HCT116 (cell line): ENCODE data around the gene SGMS1. TPM values are rescaled to one million over a fixed set of nuclear protein-coding genes. Genes with fewer than 3 reads are reported as not detected.

Experiments used
- ATAC-seq: fragments of 200-7000 bp; cut with Tn5 transposase; 2 replicates; pipeline ENCODE4 v1.9.1; 2020; ENCODE audit warnings: mild to moderate bottlenecking, moderate library complexity
- BruUV-seq: library from RNA; stranded (reverse); fragments of 400-500 nt; replicated peaks from 2 replicates; lab custom pipeline; 2021; lab: Mats Ljungman, UMichigan
- CTCF ChIA-PET: fragments of 300-600 bp; sonication (Branson Sonifier 250); formaldehyde crosslinking; loops from one replicate; lab custom pipeline; 2021; ENCODE audit warnings: antibody characterized with exemption; lab: Charles Lee
- POLR2A ChIA-PET: fragments of 300-600, 350-600 bp; sonication (Branson Sonifier 250); formaldehyde crosslinking; loops from one replicate; lab custom pipeline; 2021; ENCODE audit warnings: antibody characterized with exemption; lab: Charles Lee
- RAD21 ChIA-PET, 2 experiments: fragments of 300-600 bp; sonication (Branson Sonifier 250); formaldehyde crosslinking; loops; one replicate each; lab custom pipeline; 2023; ENCODE audit warnings: low total read pairs in 2 of 2; ENCODE audit not compliant: uncharacterized antibody in 2 of 2, unreplicated experiment in 2 of 2, low non-redundant PET in 1 of 2; lab: Charles Lee
- DNase-seq: peaks from one replicate; pipeline ENCODE4 v3.0.0-alpha.2; 2010; ENCODE audit warnings: low read depth, low spot score
- H2AFZ ChIP-seq: fragments of 200-600 bp; shearing (Covaris generic), sonication (generic); 2 replicates; pipeline ENCODE4 v1.6.1; 2017; ENCODE audit warnings: low read depth, mixed run types, mixed read lengths, antibody characterized with exemption, low read length; ENCODE audit not compliant: poor library complexity, severe bottlenecking
- H3K27ac ChIP-seq: 2 replicates; pipeline ENCODE4 v1.5.1; 2012; ENCODE audit warnings: low read depth, low read length
- H3K27me3 ChIP-seq: fragments of 200-600 bp; sonication (generic); 2 replicates; pipeline ENCODE4 v1.6.1; 2016; ENCODE audit warnings: mixed run types, low read length, mixed read lengths; ENCODE audit not compliant: insufficient read depth
- H3K36me3 ChIP-seq, 2 experiments: fragments of 200-500 bp in 1 of 2; fragments of 200-600 bp in 1 of 2; sonication (Bioruptor generic) in 1 of 2; sonication (generic) in 1 of 2; 2 replicates each; pipeline versions ENCODE4 v1.5.1 to v1.6.1; 2014 to 2016; ENCODE audit warnings: low read length in 2 of 2, inconsistent platforms in 1 of 2, mixed read lengths in 1 of 2, mixed run types in 1 of 2; ENCODE audit not compliant: insufficient read depth in 2 of 2, control insufficient read depth in 1 of 2
- H3K4me1 ChIP-seq, 2 experiments: fragments of 200-600 bp in 1 of 2; sonication (generic) in 1 of 2; 2 replicates each; pipeline versions ENCODE4 v1.5.1 to v1.6.1; 2012 to 2017; ENCODE audit warnings: low read length in 2 of 2, inconsistent platforms in 1 of 2, mild to moderate bottlenecking in 1 of 2, mixed read lengths in 1 of 2, mixed run types in 1 of 2, moderate library complexity in 1 of 2; ENCODE audit not compliant: insufficient read depth in 2 of 2, control insufficient read depth in 1 of 2
- H3K4me2 ChIP-seq: fragments of 200-600 bp; sonication (generic); 2 replicates; pipeline ENCODE4 v1.6.1; 2017; ENCODE audit warnings: mixed run types, low read length, mixed read lengths
- H3K4me3 ChIP-seq, 2 experiments: fragments of 200-600 bp in 1 of 2; sonication (generic) in 1 of 2; replicated peaks in 1 of 2; 2 replicates each; pipeline ENCODE4 v1.5.1; 2011 to 2016; ENCODE audit warnings: low read length in 2 of 2, control low read depth in 1 of 2, low read depth in 1 of 2, mild to moderate bottlenecking in 1 of 2, mixed read lengths in 1 of 2, mixed run types in 1 of 2
- H3K79me2 ChIP-seq: fragments of 200-600 bp; sonication (generic); 2 replicates; pipeline ENCODE4 v1.6.1; 2017; ENCODE audit warnings: mild to moderate bottlenecking, mixed run types, low read length, moderate library complexity, mixed read lengths; ENCODE audit not compliant: insufficient read depth
- H3K9ac ChIP-seq: fragments of 200-600 bp; sonication (generic); 2 replicates; pipeline ENCODE4 v1.6.1; 2016; ENCODE audit warnings: low read length, mixed read lengths
- H3K9me2 ChIP-seq: fragments of 200-600 bp; sonication (generic), shearing (Covaris generic); 2 replicates; pipeline ENCODE4 v1.6.1; 2017; ENCODE audit warnings: mixed run types, mild to moderate bottlenecking, moderate library complexity; ENCODE audit not compliant: insufficient read depth
- H3K9me3 ChIP-seq, 2 experiments: fragments of 200-500 bp in 1 of 2; fragments of 200-600 bp in 1 of 2; sonication (Bioruptor generic) in 1 of 2; sonication (generic) in 1 of 2; 2 replicates each; pipeline ENCODE4 v1.6.1; 2014 to 2017; ENCODE audit warnings: low read length in 2 of 2, mixed read lengths in 2 of 2, inconsistent platforms in 1 of 2, low read depth in 1 of 2, mild to moderate bottlenecking in 1 of 2, mixed run types in 1 of 2, moderate library complexity in 1 of 2; ENCODE audit not compliant: control insufficient read depth in 1 of 2, insufficient read depth in 1 of 2
- H4K20me1 ChIP-seq: fragments of 200-600 bp; sonication (generic), shearing (Covaris generic); 2 replicates; pipeline ENCODE4 v1.6.1; 2017; ENCODE audit warnings: mixed run types, mild to moderate bottlenecking, moderate library complexity; ENCODE audit not compliant: insufficient read depth
- CEBPB ChIP-seq: IDR thresholded peaks from 2 replicates; pipeline ENCODE4 v1.6.1; 2012; ENCODE audit warnings: low read depth
- EGR1 ChIP-seq: IDR thresholded peaks from 2 replicates; pipeline ENCODE4 v1.6.1; 2012; ENCODE audit warnings: low read depth
- JUND ChIP-seq: IDR thresholded peaks from 2 replicates; pipeline ENCODE4 v1.6.1; 2012
- POLR2A ChIP-seq: IDR thresholded peaks from 2 replicates; pipeline ENCODE4 v1.7.0; 2011; ENCODE audit warnings: borderline replicate concordance; ENCODE audit not compliant: insufficient read depth, insufficient read length; ENCODE audit errors: extremely low read depth
- POLR2AphosphoS5 ChIP-seq: IDR thresholded peaks from 2 replicates; pipeline ENCODE4 v1.6.1; 2011; ENCODE audit warnings: mild to moderate bottlenecking, low read depth, low read length, moderate library complexity
- RAD21 ChIP-seq: IDR thresholded peaks from 2 replicates; pipeline ENCODE4 v1.6.1; 2012; ENCODE audit warnings: low read depth, mild to moderate bottlenecking
- SP1 ChIP-seq: IDR thresholded peaks from 2 replicates; pipeline ENCODE4 v1.6.1; 2012; ENCODE audit warnings: low read depth
- SRF ChIP-seq: IDR thresholded peaks from 2 replicates; pipeline ENCODE4 v1.6.1; 2012; ENCODE audit warnings: low read depth
- ZFX ChIP-seq: fragments of 450-650 bp; IDR thresholded peaks from 2 replicates; pipeline ENCODE4 v1.6.1; 2017
- intact Hi-C: fragments of 100-400 bp; cut with micrococcal nuclease; formaldehyde crosslinking; loops from 2 replicates; pipeline ENCODE4 v1.10.0; 2022
- total RNA-seq: library from RNA; stranded (reverse); gene quantifications from one replicate; pipeline ENCODE4 v1.2.1, GENCODE V29; 2021; ENCODE audit not compliant: unreplicated experiment
- TF ChIP-seq, protein P1 (sequence below): IDR thresholded peaks from 2 replicates; pipeline ENCODE4 v1.6.1; 2012
- TF ChIP-seq, protein P2 (sequence below): IDR thresholded peaks from 2 replicates; pipeline ENCODE4 v1.6.1; 2012

Gene SGMS1
- total RNA-seq, 1 experiment from 2014 or later, result 29.1 TPM

DNA sequence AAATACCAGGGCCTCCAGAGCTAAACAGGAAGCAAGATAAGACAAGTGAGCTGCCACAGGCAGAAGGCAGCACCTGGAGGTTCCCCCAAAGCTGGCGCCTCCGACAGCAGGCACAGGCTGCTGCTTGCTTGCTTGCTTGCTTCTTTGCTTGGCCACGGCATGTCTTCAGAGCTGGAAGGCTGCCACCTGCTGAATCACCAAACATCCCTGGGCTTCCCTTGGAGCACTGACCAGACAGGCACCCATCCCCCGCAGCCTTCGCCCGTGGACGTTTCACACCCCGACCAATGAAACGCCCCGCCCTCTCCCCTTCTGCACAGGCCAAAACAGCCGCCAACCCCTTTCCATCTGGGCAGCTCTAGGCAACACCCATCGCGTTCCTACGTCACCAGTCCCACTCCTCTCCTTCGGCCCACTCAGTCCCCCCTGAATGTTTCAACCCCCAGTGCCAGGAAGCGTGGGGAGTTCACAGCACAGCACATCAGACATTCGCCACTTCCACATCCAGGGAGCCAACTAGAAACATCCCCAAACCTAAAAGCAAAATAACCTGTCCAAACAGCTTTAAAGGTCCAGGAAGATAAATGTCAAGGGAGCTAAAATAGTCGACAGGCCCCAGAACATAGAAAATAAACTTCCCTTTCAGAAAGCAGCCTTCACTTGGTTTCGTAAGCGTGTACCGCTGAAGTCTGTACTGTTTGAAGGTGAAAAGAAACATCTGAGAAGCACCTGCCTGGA is 1.6 kb downstream of the SGMS1 start:
- H4K20me1 ChIP-seq, result no peaks in the 10 kb centered on the region
- ChIA-PET RAD21 (no interaction called here), CTCF (no interaction called here), POLR2A (interaction anchor here (1.1 kb wide), 1 partner anchor 36 kb away, joined by 3 read pairs; no protein-coding TSS in a partner anchor)
- TF ChIP-seq RAD21, result peak; percentile 46
- no peak for TF ChIP-seq SRF
- TF ChIP-seq POLR2AphosphoS5, result peak; percentile 30; the same call in 1 of the 2 replicates
- TF ChIP-seq SP1, result peak; percentile 52; the same call in 1 of the 2 replicates
- TF ChIP-seq EGR1, result no peak; the same call in 1 of the 2 replicates
- TF ChIP-seq CEBPB, result no peak
- TF ChIP-seq, protein P1, sequence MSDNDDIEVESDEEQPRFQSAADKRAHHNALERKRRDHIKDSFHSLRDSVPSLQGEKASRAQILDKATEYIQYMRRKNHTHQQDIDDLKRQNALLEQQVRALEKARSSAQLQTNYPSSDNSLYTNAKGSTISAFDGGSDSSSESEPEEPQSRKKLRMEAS, result peak; percentile 70
- TF ChIP-seq JUND, result peak; percentile 34; the same call in 1 of the 2 replicates
- peak overlapping the region; percentile 82 for H3K9ac ChIP-seq
- peaks cover 41% of the 10 kb centered on the region for H3K79me2 ChIP-seq
- peaks cover 16 to 27% of the 10 kb centered on the region in 2 experiments for H3K4me1 ChIP-seq
- BruUV-seq, result TSS peak; percentile 25
- H3K27ac ChIP-seq, result peak overlapping the region; percentile 96
- H3K36me3 ChIP-seq, result no peaks in the 10 kb centered on the region
- intact Hi-C loops, result loop anchor here (2.0 to 5.0 kb wide), 2 partner anchors 205 to 253 kb away; no protein-coding TSS in a partner anchor
- no peaks in the 10 kb centered on the region for H3K9me2 ChIP-seq
- peak; percentile 75 for DNase-seq
- peak overlapping the region; percentile 64 to 85 for H3K4me3 ChIP-seq
- no peaks in the 10 kb centered on the region for H3K27me3 ChIP-seq
- peak; percentile 32 for ATAC-seq
- H2AFZ ChIP-seq, result no peak overlapping the region
- H3K9me3 ChIP-seq, result no peaks in the 10 kb centered on the region
- peak overlapping the region; percentile 84 for H3K4me2 ChIP-seq

DNA sequence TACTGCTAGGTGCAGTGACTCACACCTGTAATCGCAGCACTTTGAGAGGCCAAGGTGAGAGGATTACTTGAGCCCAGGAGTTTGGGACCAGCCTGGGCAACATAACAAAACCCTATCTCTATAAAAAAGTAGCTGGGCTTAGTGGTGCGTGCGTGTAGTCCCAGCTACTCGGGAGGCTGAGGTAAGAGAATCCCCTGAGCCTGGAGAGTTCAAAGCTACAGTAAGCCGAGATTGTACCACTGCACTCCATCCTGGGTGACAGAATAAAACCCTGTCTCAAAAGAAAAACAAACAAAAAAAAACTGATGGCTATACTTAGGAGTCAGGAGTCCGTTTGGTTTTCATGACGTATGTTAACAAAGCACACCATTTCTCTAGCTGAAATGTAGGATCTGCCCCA is 2.9 kb downstream of the SGMS1 start:
- peaks cover 11 to 25% of the 10 kb centered on the region in 2 experiments for H3K4me1 ChIP-seq
- no peak overlapping the region for H3K4me2 ChIP-seq
- H3K9me3 ChIP-seq, result no peaks in the 10 kb centered on the region
- no peaks in the 10 kb centered on the region for H3K36me3 ChIP-seq
- H3K27ac ChIP-seq, result no peak overlapping the region
- peaks cover 51% of the 10 kb centered on the region for H3K79me2 ChIP-seq
- TF ChIP-seq CEBPB (no peak), SRF (no peak), JUND (no peak), POLR2A (no peak), ZFX (no peak)
- TF ChIP-seq, protein P2, sequence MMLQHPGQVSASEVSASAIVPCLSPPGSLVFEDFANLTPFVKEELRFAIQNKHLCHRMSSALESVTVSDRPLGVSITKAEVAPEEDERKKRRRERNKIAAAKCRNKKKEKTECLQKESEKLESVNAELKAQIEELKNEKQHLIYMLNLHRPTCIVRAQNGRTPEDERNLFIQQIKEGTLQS, result no peak
- H2AFZ ChIP-seq, result no peak overlapping the region
- ChIA-PET RAD21 (no interaction called here), POLR2A (interaction anchor here (1.1 kb wide), 1 partner anchor 35 kb away, joined by 3 read pairs; no protein-coding TSS in a partner anchor), CTCF (no interaction called here)
- no TSS peak for BruUV-seq
- no peaks in the 10 kb centered on the region for H3K27me3 ChIP-seq
- DNase-seq (no peak), ATAC-seq (no peak)
- H3K9me2 ChIP-seq, result no peaks in the 10 kb centered on the region
- intact Hi-C loops, result loop anchor here (5.0 kb wide), 1 partner anchor 204 kb away; no protein-coding TSS in a partner anchor
- H4K20me1 ChIP-seq, result no peaks in the 10 kb centered on the region
- no peak overlapping the region for H3K9ac ChIP-seq
- H3K4me3 ChIP-seq, result no peak overlapping the region
